ACHN (cell line): ENCODE data around the gene PLEKHO1.

Experiments used
- DNase-seq: peaks from one replicate; pipeline ENCODE4 v3.0.0-alpha.2; 2015
- in situ Hi-C: cut with HindIII; loops from 2 replicates; pipeline ENCODE4 v1.10.0; 2017; ENCODE audit warnings: low sequenced_read_pairs, low pct_ligation_motif_present, low pct_unique_long_range_greater_than_20kb

PLEKHO1 gene

DNA sequence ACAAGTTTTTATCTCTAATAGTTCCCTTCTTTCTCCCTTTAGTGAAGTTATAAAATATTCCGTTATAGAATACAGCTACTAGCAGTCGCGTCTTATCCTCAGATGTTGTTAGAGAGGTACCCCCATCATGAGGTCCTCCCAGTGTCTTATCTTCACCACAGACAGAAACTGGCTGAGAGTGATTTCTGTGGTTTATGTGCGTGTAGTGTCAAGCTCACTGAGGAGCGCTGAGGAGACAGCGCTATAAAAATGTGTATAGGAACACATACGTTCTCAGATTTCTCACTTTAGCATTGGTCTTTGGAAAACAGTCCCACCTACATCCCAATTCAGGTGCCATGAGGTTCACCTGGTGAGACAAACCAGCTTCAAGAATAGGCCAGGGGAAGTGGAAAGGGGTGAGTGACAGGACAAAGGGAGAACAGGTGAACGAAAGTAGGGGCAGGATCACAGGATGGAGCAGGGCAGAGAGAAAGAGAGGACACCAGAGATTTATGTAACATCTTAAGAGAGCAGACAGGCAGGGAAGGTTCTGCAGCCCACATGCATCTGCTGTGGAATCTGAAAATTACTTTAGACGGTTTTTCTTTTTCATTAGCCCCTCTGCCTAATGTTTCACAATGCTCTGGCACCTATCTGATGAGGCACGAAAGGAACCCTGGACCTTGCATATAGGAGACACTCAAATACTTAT, 2.7 kb upstream of the PLEKHO1 start:
- in situ Hi-C loops: no loop called here
- DNase-seq: no peak

DNA sequence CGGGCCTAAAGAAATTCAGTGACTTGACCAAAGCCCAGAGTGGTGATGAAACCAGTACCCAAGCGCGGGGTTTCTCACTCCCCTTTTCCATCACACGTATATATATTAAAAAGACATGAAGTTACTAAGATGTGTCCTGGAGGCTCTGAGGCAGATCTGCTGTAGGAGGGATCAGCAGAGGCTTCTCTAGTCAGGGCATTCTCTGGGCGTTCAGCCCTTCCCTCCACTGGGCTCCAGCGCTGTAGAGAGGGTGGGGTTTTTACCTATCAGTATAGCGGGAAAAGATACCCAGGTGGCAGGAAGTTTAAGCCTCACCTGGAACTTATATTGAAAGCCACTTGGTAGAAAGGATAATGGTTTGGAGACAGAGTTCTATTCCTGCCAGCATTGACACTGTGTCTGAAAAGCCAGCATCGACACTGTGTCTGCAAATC, 862 bp upstream of the PLEKHO1 start:
- in situ Hi-C loops: no loop called here
- DNase-seq: no peak

DNA sequence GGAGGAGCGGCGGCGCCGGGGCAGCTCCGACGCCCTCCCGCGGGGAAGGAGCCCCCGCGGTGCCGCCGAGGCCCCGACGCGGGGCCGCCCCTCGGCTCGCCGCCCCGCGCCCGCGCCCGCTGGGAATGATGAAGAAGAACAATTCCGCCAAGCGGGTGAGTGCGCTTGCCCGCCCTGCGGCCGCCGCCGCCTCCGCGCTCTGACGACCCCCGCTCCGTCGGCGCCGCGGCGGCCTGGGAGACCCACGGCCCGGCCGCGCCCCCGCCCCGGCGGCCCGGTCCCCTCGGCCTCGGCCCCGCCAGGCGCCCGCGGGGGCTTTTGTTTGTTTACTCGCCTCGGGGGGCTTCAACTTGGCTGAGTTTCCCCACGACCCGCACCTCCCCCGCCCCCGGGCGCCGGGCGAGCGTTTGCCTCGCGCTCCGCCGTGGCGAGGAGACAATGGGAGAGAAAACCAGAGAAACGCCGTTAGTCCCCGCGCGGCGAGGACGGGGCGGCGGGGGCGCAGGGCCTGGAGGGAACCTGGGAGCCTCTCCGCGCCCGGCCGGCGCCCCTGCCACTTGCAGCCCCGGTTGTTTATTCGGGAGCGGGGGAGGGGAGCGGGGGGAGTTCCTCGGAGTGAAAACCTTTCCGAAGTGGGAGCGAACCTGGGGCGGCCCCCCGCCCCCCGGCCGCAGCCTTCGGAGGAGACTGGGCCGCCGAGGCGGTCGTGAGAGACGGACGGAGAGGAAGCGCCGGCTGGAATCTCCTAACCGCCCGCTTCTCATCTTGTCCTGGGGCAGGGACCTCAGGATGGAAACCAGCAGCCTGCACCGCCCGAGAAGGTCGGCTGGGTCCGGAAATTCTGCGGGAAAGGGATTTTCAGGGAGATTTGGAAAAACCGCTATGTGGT, 661 bp downstream of the PLEKHO1 start:
- DNase-seq: peak; percentile 35
- in situ Hi-C loops: no loop called here

DNA sequence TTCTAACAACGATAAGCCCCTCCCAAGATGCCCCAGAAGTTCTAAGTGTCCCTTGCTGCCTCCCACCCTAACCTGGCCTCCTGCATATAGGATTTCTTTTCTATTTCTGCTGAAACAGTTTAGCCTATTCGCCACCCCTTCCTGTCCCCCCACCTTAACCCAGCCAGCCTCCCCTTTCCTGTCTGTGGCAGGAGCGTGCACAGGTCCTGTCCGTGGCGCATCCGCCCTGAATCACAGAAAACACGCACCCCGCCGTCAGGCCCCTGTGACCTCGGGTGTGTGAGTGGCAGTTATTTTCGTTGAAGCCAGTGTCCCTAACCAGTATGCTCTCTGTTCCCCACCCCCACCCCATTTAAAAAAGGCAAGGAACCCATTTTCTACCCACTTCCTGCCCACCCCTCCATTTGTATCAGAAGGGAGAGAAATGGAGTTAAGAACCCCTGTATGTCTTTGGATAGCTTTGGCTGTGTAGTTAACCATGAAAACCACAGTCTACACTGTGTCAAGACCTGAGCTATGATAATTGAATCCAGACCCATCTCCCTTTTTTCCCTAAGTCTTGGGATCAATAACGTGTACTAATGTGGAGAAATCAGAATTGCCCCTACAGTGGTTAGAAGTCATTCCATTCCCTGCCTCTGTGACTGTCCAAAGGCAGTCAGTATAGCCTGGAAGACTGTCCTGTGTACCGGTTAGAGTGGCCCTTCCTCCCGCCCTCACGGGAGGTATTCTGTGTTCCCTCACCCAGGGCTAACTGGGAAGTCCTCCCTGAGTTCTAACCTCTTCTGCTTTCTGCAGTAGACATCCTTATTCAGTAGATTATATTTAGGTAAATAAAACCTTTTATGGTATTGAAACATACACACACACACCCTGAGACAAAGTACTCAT, 1.8 kb downstream of the PLEKHO1 start:
- in situ Hi-C loops: no loop called here

DNA sequence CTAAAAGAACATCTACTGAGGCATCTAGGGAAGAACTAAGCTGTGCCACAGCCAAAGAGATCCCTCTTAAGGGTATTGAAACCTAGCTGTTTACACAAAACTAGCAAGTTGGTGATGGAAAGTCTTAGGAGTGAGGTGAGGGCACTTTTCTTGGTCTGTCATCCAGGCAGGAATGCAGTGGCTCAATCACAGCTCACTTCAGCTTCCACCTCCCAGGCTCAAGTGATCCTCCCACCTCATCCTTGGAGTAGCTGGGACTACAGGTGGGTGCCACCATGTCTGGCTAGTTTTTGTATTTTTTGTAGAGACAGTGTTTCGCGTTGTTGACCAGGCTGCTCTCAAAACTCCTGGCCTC, 2.4 kb downstream of the PLEKHO1 start:
- no peak for DNase-seq
- in situ Hi-C loops: no loop called here

More for the DNA sequence above, 1.8 kb downstream of the PLEKHO1 start:
- no peak for DNase-seq

DNA sequence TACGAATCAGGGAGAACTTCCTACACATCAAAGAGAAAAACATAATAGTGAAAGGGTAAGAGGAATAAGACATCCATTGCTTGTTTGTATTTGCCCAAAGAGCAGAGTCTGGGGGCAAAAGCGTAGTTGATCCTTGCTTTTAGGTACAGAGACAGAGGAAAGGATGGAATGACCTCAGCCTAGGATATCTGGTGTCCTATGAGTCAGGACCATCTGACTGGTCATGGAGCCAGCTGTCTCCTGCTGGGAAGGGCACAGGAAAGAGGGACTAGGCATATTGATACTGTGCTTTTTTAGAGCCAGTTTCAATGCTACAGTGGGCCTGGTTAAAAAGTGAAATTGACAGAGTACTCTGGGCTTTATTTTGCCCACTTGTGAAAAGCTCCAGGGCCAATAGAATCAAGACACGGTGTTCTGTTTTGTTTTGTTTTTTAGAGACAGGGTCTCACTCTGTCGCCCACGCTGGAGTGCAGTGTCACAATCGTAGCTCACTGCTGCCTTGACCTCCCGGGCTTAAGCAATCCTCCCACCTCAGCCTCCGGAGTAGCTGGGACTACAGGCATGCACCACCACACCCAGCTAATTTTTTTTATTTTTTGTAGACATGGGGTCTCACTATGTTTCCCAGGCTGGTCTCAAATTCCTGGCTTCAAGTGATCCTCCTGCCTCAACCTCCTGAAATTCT, 3.2 kb downstream of the PLEKHO1 start:
- in situ Hi-C loops: no loop called here
- DNase-seq: peak; percentile 43

DNA sequence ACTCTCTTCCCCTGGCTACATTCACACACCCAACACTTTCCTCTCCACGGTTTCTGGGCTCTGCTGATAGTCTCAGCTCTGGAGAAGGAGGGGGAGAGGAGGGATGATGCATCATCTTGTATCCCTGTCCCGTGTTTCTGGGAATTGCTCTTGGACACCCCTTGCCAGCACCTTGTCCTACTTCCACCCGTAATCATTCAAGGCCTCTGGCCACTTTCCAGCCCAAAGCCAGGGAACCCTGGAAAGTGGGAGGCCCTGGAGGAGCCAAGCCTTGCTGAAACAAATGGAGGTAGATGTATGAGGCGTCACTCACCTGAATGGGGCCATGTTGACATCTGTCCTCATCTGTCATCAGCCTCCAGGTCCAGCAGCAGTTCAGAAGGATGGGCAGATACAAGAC, 4.4 kb downstream of the PLEKHO1 start:
- in situ Hi-C loops: no loop called here
- DNase-seq: no peak

DNA sequence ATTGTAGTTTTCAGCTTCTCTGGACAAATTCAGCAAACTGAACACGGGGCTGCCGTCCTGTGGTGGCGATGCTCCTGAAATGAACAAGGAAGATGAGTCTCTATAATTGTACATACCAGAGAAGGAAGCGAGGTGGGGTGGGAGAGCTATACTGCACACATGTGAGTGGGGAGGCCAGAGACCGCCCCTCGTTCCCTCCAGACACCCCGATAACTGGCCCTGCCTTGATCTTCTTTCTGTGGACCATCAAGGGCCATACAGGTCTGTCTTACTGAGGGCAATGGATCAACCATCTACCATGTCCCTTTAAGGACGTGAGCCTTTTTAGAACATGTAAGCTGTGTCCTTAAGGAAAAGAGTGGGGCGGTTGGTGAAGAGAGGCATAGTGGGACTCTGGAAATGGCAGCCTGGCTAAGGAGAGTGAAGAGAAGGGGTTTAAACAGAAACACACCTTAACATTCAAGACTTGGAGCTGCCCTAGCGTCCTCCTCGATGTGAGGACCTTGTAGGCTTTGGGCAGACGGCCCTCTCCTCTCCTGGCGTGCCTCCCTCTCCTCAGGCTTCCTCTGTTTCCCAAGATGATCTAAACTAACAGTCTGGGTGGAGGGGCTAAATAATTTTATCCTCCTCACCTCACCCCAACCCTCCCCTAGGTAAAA, 5.8 kb downstream of the PLEKHO1 start:
- in situ Hi-C loops: no loop called here

DNA sequence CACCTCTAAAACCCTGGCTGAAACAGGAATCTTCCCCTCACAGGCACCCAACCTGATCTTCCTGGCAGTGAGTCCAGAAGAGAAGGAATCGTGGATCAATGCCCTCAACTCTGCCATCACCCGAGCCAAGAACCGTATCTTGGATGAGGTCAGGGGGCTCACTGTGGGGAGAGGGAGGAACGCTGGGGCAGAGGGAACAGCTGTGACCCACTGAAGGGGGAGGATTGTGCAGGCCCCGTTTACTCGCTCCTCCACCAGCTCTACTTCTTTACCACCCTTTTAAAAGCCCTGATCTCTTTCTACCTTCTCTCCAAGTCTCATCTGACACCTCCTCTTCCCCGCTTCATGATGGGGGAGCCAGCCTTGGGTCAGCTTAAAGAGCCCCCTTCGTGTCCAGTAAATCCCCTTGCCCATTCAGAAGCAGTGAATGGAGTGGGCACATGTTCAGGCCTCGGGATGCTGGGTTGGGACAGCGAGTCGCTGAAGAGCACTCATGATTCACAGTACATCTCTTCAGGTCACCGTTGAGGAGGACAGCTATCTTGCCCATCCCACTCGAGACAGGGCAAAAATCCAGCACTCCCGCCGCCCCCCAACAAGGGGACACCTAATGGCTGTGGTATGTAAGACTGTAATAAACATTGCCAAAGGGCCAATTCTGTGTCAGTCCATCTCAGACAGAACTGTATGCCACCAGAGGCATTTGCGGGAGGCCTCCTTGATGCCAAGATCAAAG, 7.3 kb downstream of the PLEKHO1 start:
- no peak for DNase-seq
- in situ Hi-C loops: no loop called here

More for the DNA sequence above, 5.8 kb downstream of the PLEKHO1 start:
- no peak for DNase-seq

DNA sequence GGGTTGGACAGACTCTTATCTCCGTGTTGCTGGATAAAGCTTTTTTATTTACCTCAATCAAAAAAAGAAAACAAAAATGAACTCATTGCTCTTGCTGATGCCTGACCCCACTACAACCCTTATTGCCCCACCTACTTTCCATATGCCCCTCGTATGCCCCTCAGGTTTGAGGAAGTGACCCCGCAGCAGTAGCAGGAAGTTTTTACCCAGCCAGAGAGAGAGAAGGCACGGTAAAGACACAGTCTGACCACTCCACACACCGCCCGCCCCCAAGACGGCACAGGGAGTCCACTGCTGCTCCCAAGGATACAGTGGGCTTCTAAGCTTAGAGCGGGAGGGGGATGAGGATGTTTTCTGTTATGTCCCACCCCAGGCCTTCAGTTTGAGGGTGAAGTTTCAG, 9.8 kb downstream of the PLEKHO1 start:
- DNase-seq: no peak
- in situ Hi-C loops: no loop called here

DNA sequence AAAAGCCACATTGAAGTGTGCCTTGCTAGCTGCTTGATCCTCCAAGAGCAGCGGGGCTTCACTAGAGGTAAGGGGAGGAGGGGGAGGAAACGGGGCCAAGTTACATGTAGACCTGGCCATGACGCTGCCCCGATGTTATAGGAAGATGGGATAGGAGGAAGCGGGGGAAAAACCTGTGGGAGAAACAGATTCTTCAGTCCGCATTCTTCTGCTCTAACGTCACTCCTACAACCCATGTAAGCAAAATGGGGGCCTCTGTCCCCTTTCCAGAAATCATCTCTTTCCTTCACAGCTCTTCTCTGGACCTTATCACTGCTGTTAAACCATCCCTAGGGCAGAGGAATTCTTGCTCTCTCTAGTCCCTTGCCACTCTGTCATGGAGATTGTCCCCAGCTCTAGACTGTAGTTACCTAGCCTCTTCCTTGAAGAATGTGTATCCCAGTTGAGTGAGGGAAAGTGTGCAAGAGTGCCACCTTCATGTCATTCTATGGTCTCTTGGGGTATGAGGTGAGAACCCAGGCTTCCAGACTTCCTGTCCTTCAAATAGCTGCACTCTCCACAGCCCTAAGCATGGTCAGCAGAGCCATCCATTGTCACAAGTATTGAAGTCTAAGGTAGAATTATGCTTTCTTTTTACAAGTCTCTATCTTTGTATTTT, 11.4 kb downstream of the PLEKHO1 start:
- no peak for DNase-seq
- in situ Hi-C loops: no loop called here

DNA sequence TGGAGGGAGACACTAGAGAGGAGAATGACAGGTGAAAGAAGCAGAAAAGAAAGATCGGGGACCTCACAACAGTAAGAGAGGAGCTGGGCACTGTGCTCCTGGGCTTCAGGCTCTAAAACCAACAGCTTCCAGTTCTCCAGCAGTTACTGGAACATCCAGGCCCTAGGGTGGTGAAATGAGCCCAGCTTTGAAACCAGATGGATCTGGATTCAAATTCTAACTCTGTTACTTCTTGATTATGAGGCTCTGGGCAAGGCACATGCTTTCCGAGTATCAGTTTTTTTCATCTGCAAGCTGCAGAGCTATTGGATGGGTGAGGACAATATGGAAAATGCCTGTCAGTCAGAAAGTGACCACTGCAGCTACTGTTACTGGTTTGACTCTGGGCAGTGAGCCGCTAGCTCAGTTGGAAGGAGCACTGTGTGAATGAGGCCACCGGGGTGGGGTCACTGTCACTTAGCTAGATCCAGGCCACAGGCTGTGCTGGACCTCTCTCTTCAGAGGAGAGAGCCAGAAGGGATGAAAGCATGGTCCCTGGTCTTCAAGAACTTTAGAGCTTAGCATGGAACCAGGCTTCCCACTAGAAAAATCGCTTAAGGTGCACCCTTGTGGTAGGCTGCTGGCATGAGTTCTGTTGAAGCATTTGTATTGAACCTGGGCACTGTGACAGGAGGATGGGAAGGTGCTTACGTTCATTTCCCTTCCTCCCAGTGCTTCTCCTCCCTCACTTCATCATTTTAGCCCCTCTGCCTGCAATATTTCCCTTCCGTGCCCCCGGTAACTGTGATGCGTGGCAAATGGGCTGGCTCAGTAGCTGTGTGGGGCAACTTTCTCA, 12.2 kb downstream of the PLEKHO1 start:
- in situ Hi-C loops: no loop called here
- DNase-seq: no peak

DNA sequence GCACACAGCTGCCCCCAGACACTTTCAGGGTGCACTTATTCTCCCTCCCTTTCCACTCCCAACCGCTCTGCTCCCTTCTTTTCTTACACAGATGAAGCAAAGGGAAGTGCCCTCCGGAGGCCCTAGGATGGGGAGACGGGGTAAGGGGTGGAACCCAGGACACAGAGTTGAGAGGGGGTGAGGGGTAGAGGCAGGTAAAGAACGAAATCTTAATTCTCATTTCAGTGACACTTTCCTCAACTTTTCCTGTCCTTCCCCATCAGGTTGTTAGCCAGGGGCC, 12.8 kb downstream of the PLEKHO1 start:
- DNase-seq: no peak
- in situ Hi-C loops: no loop called here

DNA sequence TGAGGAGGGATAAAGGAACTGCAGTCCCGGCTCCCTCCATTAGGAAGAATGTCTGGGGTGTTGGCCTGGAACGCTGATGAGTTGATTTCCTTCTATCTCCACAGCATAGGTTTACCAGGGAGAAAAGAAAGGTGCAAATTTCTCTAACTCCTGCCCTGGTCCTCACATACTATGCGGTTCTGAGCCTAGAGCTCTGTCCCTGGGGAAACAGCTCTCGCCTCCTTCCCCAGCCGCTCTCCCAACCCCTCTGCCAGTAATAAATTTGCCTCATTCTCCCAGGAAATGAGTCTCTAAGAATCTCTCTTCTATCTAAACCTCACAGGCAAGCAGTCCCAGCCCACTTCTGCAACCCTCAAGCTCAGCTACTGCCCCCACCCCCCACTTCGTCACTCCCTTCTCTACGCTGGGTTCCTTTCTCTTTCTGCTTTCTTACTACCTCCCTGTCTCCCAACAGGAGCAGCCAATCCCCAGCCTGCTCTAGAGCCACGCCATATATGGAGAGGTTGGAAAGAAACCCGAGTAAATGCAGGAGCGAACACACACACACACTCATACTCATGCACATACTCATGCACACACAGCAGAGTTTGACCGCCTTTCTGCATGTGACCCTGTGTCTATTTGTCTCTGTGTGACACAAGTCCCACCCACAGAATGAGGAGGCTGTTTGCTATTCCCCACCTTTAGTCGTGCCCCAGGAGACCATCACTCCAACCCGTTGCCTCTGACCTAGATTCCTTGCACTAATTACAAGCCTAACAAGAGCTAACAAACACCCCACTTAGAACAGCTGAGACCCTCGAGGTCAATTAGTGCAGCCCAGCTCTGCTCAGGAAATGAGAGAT, 13.4 kb downstream of the PLEKHO1 start:
- in situ Hi-C loops: no loop called here
- no peak for DNase-seq

DNA sequence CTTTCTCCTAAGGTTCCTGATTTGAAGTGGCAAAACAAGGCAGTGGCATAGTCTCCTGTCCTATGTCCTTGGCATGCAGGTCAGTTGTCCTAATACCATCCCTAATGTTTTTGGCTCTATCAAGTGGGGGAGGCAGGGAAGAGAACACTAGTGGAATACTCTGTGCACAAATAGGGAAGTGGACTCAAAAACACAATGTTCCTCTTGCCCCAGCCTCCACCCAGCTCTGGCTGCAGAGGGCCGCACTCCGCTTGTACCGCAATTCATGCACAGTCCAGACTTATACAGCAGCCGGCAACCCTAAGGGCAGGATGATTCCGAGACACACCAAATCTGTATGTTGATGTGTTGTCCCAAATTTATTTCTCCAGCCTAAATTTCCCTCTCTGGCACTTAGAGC, 14.5 kb downstream of the PLEKHO1 start:
- no peak for DNase-seq
- in situ Hi-C loops: no loop called here

DNA sequence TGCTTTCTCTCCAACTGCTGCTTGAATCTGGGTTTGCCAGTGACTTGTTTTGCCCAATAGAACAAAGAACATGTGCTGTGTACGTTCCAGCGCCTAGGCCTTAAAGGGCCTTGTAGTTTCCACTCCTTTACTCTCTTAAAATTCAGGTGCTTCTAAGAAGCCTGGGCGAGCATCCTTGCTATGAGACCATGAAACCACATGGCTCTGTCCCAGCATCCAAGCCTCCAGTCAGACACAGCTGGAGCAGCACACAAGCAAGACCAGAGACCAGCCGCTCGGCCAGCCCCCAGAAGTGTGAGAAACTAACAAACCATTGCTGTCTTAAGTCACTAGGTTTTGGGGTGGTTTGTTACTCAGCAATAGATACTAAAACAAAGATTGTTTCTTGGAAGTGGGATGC, 15.1 kb downstream of the PLEKHO1 start:
- in situ Hi-C loops: no loop called here
- DNase-seq: no peak
